Measurements from ENCODE around the gene YY2.

DNA sequence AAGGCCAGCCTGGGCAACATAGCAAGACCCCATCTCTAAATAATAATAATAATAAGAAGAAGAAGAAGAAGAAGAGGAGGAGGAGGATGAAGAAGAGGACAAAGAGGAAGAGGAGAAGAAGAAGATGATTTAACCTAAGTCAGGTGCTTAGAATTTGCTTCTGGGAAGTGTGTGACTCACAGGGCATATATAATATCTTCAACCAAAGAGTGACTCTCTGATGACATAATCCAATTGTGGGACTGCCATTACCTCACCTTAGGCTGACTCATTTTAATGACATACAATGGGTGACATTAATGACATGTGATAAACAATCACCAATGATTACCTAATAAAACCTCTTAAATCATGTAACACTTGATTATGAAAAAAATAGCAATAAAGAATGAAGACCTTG lies 49.1 kb upstream of the YY2 start:
- no peak for TF ChIP-seq EZH2 (IDR thresholded peaks at IDR 0.05; ENCODE audit: low read length, missing control alignments)
- TF ChIP-seq, protein P1, sequence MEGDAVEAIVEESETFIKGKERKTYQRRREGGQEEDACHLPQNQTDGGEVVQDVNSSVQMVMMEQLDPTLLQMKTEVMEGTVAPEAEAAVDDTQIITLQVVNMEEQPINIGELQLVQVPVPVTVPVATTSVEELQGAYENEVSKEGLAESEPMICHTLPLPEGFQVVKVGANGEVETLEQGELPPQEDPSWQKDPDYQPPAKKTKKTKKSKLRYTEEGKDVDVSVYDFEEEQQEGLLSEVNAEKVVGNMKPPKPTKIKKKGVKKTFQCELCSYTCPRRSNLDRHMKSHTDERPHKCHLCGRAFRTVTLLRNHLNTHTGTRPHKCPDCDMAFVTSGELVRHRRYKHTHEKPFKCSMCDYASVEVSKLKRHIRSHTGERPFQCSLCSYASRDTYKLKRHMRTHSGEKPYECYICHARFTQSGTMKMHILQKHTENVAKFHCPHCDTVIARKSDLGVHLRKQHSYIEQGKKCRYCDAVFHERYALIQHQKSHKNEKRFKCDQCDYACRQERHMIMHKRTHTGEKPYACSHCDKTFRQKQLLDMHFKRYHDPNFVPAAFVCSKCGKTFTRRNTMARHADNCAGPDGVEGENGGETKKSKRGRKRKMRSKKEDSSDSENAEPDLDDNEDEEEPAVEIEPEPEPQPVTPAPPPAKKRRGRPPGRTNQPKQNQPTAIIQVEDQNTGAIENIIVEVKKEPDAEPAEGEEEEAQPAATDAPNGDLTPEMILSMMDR (conservative IDR thresholded peaks at IDR 0.05 in 1 of 2, IDR thresholded peaks at IDR 0.05 in 1 of 2; ENCODE audit: low read depth in 1 of 2, low read length in 2 of 2): no peak

Data from fibroblast of lung (primary cell).